ENCODE data around the gene GPR87.

Gene GPR87

GRCh38 chr3:151276687-151277042, 40.0 kb downstream of the GPR87 start (continued):
- no peak for TF ChIP-seq PRDM4 (tag by site-specific recombination; IDR thresholded peaks at IDR 0.05)
- TF ChIP-seq MEIS1 (CRISPR knock-in tag; IDR thresholded peaks at IDR 0.05; ENCODE audit: borderline replicate concordance) = no peak
- TF ChIP-seq HOXA7 (CRISPR knock-in tag; IDR thresholded peaks at IDR 0.05; ENCODE audit: borderline replicate concordance) = no peak
- no peak for TF ChIP-seq YY1 (tag by site-specific recombination; IDR thresholded peaks at IDR 0.05)
- no peak for TF ChIP-seq AEBP2 (tag by site-specific recombination; IDR thresholded peaks at IDR 0.05; ENCODE audit: borderline replicate concordance)
- no peak for TF ChIP-seq ZNF16 (tag by site-specific recombination; IDR thresholded peaks at IDR 0.05; ENCODE audit: low read depth)
- TF ChIP-seq ZNF624 (tag by site-specific recombination; IDR thresholded peaks at IDR 0.05) = no peak
- TF ChIP-seq ZNF274 (IDR thresholded peaks at IDR 0.05; ENCODE audit: low read length) = no peak
- no peak for TF ChIP-seq ZNF274 (tag by site-specific recombination; IDR thresholded peaks at IDR 0.05; ENCODE audit: borderline replicate concordance)
- TF ChIP-seq MZF1 (tag by site-specific recombination; IDR thresholded peaks at IDR 0.05; ENCODE audit: borderline replicate concordance) = no peak
- no peak for TF ChIP-seq PRDM10 (tag by site-specific recombination; IDR thresholded peaks at IDR 0.05)
- no peak for TF ChIP-seq ZNF211 (tag by site-specific recombination; IDR thresholded peaks at IDR 0.05; ENCODE audit: low read depth)

GRCh38 chr3:151276038-151276686, 40.5 kb downstream of the GPR87 start:
- ChIA-PET POLR2A (no interaction called here), CTCF (no interaction called here)
- H3K9me3 ChIP-seq (ENCODE audit: control insufficient read depth, insufficient read depth, low read depth, low read length) = no peaks in the 10 kb centered on the region
- no peaks in the 10 kb centered on the region; a peak in 1 of 3 replicates for H3K36me3 ChIP-seq (ENCODE audit: control insufficient read depth in 2 of 2, insufficient read depth in 1 of 2, low read length in 2 of 2)
- H3K4me1 ChIP-seq (ENCODE audit: control insufficient read depth, insufficient read depth, low read length) = no peaks in the 10 kb centered on the region
- H3K27ac ChIP-seq (ENCODE audit: extremely low read depth, low read depth, low read length) = no peak overlapping the region
- H3K4me3 ChIP-seq (ENCODE audit: low read depth, low read length) = no peak overlapping the region
- TF ChIP-seq ZNF571 (tag by site-specific recombination; IDR thresholded peaks at IDR 0.05) = no peak
- TF ChIP-seq ZNF76 (tag by site-specific recombination; IDR thresholded peaks at IDR 0.05; ENCODE audit: borderline replicate concordance, low read depth) = no peak
- no peak for TF ChIP-seq ZNF239 (tag by site-specific recombination; IDR thresholded peaks at IDR 0.05)
- no peak for TF ChIP-seq ZNF350 (tag by site-specific recombination; IDR thresholded peaks at IDR 0.05)
- TF ChIP-seq ZNF449 (tag by site-specific recombination; IDR thresholded peaks at IDR 0.05) = no peak
- no peak for TF ChIP-seq ZNF521 (tag by site-specific recombination; IDR thresholded peaks at IDR 0.05)
- TF ChIP-seq MEIS1 (CRISPR knock-in tag; IDR thresholded peaks at IDR 0.05; ENCODE audit: borderline replicate concordance) = no peak
- TF ChIP-seq REPIN1 (tag by site-specific recombination; IDR thresholded peaks at IDR 0.05; ENCODE audit: low read depth) = no peak
- no peak for TF ChIP-seq ZNF792 (tag by site-specific recombination; IDR thresholded peaks at IDR 0.05)
- TF ChIP-seq ZSCAN16 (tag by site-specific recombination; IDR thresholded peaks at IDR 0.05) = no peak
- TF ChIP-seq ZNF202 (tag by site-specific recombination; IDR thresholded peaks at IDR 0.05; ENCODE audit: borderline replicate concordance) = no peak
- no peak for TF ChIP-seq ZNF423 (tag by site-specific recombination; IDR thresholded peaks at IDR 0.05)
- no peak for TF ChIP-seq PRDM6 (tag by site-specific recombination; IDR thresholded peaks at IDR 0.05)
- no peak for TF ChIP-seq ZFP37 (tag by site-specific recombination; IDR thresholded peaks at IDR 0.05)
- TF ChIP-seq MYNN (tag by site-specific recombination; IDR thresholded peaks at IDR 0.05; ENCODE audit: borderline replicate concordance) = no peak
- no peak for TF ChIP-seq ZXDB (tag by site-specific recombination; IDR thresholded peaks at IDR 0.05)
